B cell (primary cell): ENCODE data around the gene H1-8.

Experiments used
- EZH2 ChIP-seq: IDR thresholded peaks from 2 replicates; pipeline ENCODE4 v1.6.1; 2012; ENCODE audit warnings: borderline replicate concordance, low read depth, mild to moderate bottlenecking, moderate library complexity, low read length; ENCODE audit not compliant: insufficient read depth, poor library complexity, severe bottlenecking
- TF ChIP-seq, protein P1 (sequence below): fragments of 200-600 bp; IDR thresholded peaks from one replicate; pipeline ENCODE4 v1.8.0; 2022; ENCODE audit warnings: antibody characterized with exemption, mild to moderate bottlenecking

- TF ChIP-seq, protein P1, sequence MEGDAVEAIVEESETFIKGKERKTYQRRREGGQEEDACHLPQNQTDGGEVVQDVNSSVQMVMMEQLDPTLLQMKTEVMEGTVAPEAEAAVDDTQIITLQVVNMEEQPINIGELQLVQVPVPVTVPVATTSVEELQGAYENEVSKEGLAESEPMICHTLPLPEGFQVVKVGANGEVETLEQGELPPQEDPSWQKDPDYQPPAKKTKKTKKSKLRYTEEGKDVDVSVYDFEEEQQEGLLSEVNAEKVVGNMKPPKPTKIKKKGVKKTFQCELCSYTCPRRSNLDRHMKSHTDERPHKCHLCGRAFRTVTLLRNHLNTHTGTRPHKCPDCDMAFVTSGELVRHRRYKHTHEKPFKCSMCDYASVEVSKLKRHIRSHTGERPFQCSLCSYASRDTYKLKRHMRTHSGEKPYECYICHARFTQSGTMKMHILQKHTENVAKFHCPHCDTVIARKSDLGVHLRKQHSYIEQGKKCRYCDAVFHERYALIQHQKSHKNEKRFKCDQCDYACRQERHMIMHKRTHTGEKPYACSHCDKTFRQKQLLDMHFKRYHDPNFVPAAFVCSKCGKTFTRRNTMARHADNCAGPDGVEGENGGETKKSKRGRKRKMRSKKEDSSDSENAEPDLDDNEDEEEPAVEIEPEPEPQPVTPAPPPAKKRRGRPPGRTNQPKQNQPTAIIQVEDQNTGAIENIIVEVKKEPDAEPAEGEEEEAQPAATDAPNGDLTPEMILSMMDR: no peak
- TF ChIP-seq EZH2: no peak
These were observed 10.7 kb downstream of the H1-8 start for GRCh38 chr3:129553719-129554118.
